ENCODE results near the gene RFC5. TPM values are rescaled to one million over a fixed set of nuclear protein-coding genes. Genes with fewer than 3 reads are reported as not detected.

The RFC5 gene
- total and polyA plus RNA-seq, 2 of the 13 experiments (the other 11 are each of a cell fraction or from before 2014, with no cell fraction given), result 16.8 to 51.4 TPM

GRCh38 chr12:118061011-118061872, 44.7 kb downstream of the RFC5 start, which contains the start of gene WSB2 (continued):
- TF ChIP-seq ZBTB43 (CRISPR knock-in tag; conservative IDR thresholded peaks at IDR 0.05), result no peak
- TF ChIP-seq ZNF367 (CRISPR knock-in tag; IDR thresholded peaks at IDR 0.05; ENCODE audit: borderline replicate concordance), result no peak
- TF ChIP-seq SP5 (CRISPR knock-in tag; IDR thresholded peaks at IDR 0.05; ENCODE audit: borderline replicate concordance, low read depth), result no peak
- TF ChIP-seq ZMAT3 (CRISPR knock-in tag; conservative IDR thresholded peaks at IDR 0.05), result no peak
- TF ChIP-seq HDAC1 (CRISPR knock-in tag; IDR thresholded peaks at IDR 0.05), result no peak
- TF ChIP-seq ATF3 (CRISPR knock-in tag; IDR thresholded peaks at IDR 0.05), result no peak
- TF ChIP-seq ZNF883 (CRISPR knock-in tag; IDR thresholded peaks at IDR 0.05; ENCODE audit: not compliant biosample characterization), result no peak
- peak; percentile 67 for TF ChIP-seq CCAR2 (optimal IDR thresholded peaks at IDR 0.05; ENCODE audit: low read depth, low read length)
- no peak for TF ChIP-seq ZNF616 (CRISPR knock-in tag; IDR thresholded peaks at IDR 0.05; ENCODE audit: low read depth)
- no peak for TF ChIP-seq SSRP1 (CRISPR knock-in tag; IDR thresholded peaks at IDR 0.05)
- no peak for TF ChIP-seq MZF1 (CRISPR knock-in tag; IDR thresholded peaks at IDR 0.05; ENCODE audit: borderline replicate concordance)
- no peak for TF ChIP-seq ZNF687 (CRISPR knock-in tag; IDR thresholded peaks at IDR 0.05)
- TF ChIP-seq HBP1 (CRISPR knock-in tag; IDR thresholded peaks at IDR 0.05; ENCODE audit: low read depth), result no peak
- TF ChIP-seq GABPB1 (CRISPR knock-in tag; IDR thresholded peaks at IDR 0.05), result peak; percentile 58; the same call in 1 of the 2 replicates
- TF ChIP-seq SALL2 (CRISPR knock-in tag; IDR thresholded peaks at IDR 0.05), result no peak
- no peak for TF ChIP-seq MIXL1 (CRISPR knock-in tag; IDR thresholded peaks at IDR 0.05)
- TF ChIP-seq BRCA1 (CRISPR knock-in tag; IDR thresholded peaks at IDR 0.05), result no peak
- peak; percentile 53; the same call in 1 of the 2 replicates for TF ChIP-seq MAX (IDR thresholded peaks at IDR 0.05)
- peak; percentile 71 for TF ChIP-seq POLR2AphosphoS5 (IDR thresholded peaks at IDR 0.05; ENCODE audit: low read depth, low read length)
- no peak for TF ChIP-seq ZNF431 (CRISPR knock-in tag; IDR thresholded peaks at IDR 0.05; ENCODE audit: borderline replicate concordance, low read depth)
- no peak for TF ChIP-seq ZBTB1 (CRISPR knock-in tag; IDR thresholded peaks at IDR 0.05; ENCODE audit: borderline replicate concordance)
